ENCODE data around the gene ANO6. TPM values are rescaled to one million over a fixed set of nuclear protein-coding genes. Genes with fewer than 3 reads are reported as not detected.

Gene ANO6
- polyA plus RNA-seq, 1 donor (not counting 4 experiments of a cell fraction or from before 2014, with no cell fraction given), result 64.3 TPM

DNA sequence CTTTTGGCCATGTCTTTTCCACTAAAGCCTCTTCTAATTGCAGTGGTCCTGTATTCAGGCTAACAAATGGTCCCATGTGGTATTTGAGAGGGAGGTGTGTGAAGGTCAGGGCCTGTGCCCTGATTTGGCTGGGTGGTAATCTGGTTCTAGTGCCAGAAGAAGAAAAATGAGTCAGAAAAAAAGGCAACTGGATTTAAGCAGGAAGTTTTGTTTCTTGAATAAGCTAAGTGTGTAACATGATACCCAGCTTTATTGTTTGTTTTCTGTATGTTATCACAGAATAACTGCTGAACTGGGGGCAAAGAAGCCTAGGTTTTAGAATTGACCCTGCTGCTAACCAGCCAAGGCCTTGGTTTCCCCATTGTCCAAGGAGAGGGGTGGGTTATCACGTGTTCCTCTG lies 134.0 kb downstream of the ANO6 start:
- H3K27me3 ChIP-seq (ENCODE audit: control insufficient read depth, extremely low read depth, insufficient read depth, low read length), result no peaks in the 10 kb centered on the region
- dilution Hi-C loops (cut with MboI; ENCODE audit: extremely low pct_ligation_motif_present, low sequenced_read_pairs), result no loop called here
- DNase-seq (ENCODE audit: low read depth, low spot score), result no peak

DNA sequence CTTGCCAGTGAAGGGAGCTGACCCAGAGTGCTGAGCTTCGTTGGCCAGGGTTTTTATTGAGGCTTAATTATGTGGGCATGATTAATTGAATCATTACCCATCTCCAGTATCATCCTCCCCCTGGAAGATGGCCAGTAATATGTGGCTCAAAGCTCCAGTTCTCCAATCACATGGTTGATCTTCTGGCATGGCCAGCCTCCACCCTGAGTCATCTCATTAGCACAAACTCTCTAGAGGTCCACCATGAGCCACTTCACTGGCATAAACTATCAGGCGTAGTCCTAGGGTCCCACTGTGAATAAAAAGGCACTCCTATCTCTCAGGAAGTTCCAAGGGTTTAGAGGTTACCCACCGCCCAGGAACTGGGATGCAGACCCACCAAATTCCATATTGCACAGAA lies 135.0 kb downstream of the ANO6 start:
- Histone ChIP-seq H3K9me1 (ENCODE audit: control insufficient read depth, extremely low read depth, insufficient read depth, low read length) (peaks cover 2% of the 10 kb centered on the region), H3K9me3 (ENCODE audit: control insufficient read depth, low read depth, low read length) (no peaks in the 10 kb centered on the region), H3K4me3 (ENCODE audit: control insufficient read depth in 2 of 3, extremely low read depth in 1 of 3, insufficient read depth in 2 of 3, low read depth in 1 of 3, low read length in 3 of 3) (no peak overlapping the region), H3K9ac (ENCODE audit: control insufficient read depth, extremely low read depth, insufficient read depth, low read length) (no peak overlapping the region), H2AFZ (ENCODE audit: control insufficient read depth, low read length) (no peak overlapping the region), H3K27ac (ENCODE audit: control insufficient read depth, insufficient read depth, low read length) (no peak overlapping the region), H3K4me2 (ENCODE audit: control insufficient read depth, extremely low read depth, insufficient read depth, low read depth, low read length) (no peak overlapping the region), H3K36me3 (ENCODE audit: control insufficient read depth in 2 of 2, extremely low read depth in 1 of 2, insufficient read depth in 2 of 2, low read length in 2 of 2) (peaks cover 31 to 39% of the 10 kb centered on the region in 2 experiments), H3K27me3 (ENCODE audit: control insufficient read depth, extremely low read depth, insufficient read depth, low read length) (no peaks in the 10 kb centered on the region), H3K4me1 (ENCODE audit: control insufficient read depth, extremely low read depth, insufficient read depth, low read length) (peaks cover 4% of the 10 kb centered on the region), H4K20me1 (ENCODE audit: control insufficient read depth, extremely low read depth, insufficient read depth, low read length) (no peaks in the 10 kb centered on the region), H3K79me2 (ENCODE audit: control insufficient read depth, insufficient read depth, low read length) (no peaks in the 10 kb centered on the region)
- TF ChIP-seq, protein P1, sequence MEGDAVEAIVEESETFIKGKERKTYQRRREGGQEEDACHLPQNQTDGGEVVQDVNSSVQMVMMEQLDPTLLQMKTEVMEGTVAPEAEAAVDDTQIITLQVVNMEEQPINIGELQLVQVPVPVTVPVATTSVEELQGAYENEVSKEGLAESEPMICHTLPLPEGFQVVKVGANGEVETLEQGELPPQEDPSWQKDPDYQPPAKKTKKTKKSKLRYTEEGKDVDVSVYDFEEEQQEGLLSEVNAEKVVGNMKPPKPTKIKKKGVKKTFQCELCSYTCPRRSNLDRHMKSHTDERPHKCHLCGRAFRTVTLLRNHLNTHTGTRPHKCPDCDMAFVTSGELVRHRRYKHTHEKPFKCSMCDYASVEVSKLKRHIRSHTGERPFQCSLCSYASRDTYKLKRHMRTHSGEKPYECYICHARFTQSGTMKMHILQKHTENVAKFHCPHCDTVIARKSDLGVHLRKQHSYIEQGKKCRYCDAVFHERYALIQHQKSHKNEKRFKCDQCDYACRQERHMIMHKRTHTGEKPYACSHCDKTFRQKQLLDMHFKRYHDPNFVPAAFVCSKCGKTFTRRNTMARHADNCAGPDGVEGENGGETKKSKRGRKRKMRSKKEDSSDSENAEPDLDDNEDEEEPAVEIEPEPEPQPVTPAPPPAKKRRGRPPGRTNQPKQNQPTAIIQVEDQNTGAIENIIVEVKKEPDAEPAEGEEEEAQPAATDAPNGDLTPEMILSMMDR (optimal IDR thresholded peaks at IDR 0.05 in 1 of 3, IDR thresholded peaks at IDR 0.05 in 1 of 3, conservative IDR thresholded peaks at IDR 0.05 in 1 of 3; ENCODE audit: extremely low read depth in 1 of 3, insufficient read depth in 2 of 3, low read length in 3 of 3), result no peak
- no peak for TF ChIP-seq EZH2 (IDR thresholded peaks at IDR 0.05; ENCODE audit: low read length)
- no peak for DNase-seq (ENCODE audit: low read depth, low spot score)
- dilution Hi-C loops (cut with MboI; ENCODE audit: extremely low pct_ligation_motif_present, low sequenced_read_pairs), result no loop called here
- FAIRE-seq, result no peak

More for the DNA sequence above, 134.0 kb downstream of the ANO6 start:
- no peak overlapping the region for H3K27ac ChIP-seq (ENCODE audit: control insufficient read depth, insufficient read depth, low read length)
- H3K79me2 ChIP-seq (ENCODE audit: control insufficient read depth, insufficient read depth, low read length), result peaks cover 2% of the 10 kb centered on the region
- H3K36me3 ChIP-seq (ENCODE audit: control insufficient read depth in 2 of 2, extremely low read depth in 1 of 2, insufficient read depth in 2 of 2, low read length in 2 of 2), result peaks cover 26 to 36% of the 10 kb centered on the region in 2 experiments
- TF ChIP-seq EZH2 (IDR thresholded peaks at IDR 0.05; ENCODE audit: low read length), result no peak
- TF ChIP-seq, protein P1 (optimal IDR thresholded peaks at IDR 0.05 in 1 of 3, IDR thresholded peaks at IDR 0.05 in 1 of 3, conservative IDR thresholded peaks at IDR 0.05 in 1 of 3; ENCODE audit: extremely low read depth in 1 of 3, insufficient read depth in 2 of 3, low read length in 3 of 3), result no peak
- H3K4me1 ChIP-seq (ENCODE audit: control insufficient read depth, extremely low read depth, insufficient read depth, low read length), result no peaks in the 10 kb centered on the region
- H3K9ac ChIP-seq (ENCODE audit: control insufficient read depth, extremely low read depth, insufficient read depth, low read length), result no peak overlapping the region
- no peak overlapping the region for H3K4me3 ChIP-seq (ENCODE audit: control insufficient read depth in 2 of 3, extremely low read depth in 1 of 3, insufficient read depth in 2 of 3, low read depth in 1 of 3, low read length in 3 of 3)
- H3K9me3 ChIP-seq (ENCODE audit: control insufficient read depth, low read depth, low read length), result no peaks in the 10 kb centered on the region
- no peak for FAIRE-seq
- H3K4me2 ChIP-seq (ENCODE audit: control insufficient read depth, extremely low read depth, insufficient read depth, low read depth, low read length), result no peak overlapping the region
- H4K20me1 ChIP-seq (ENCODE audit: control insufficient read depth, extremely low read depth, insufficient read depth, low read length), result no peaks in the 10 kb centered on the region
- no peaks in the 10 kb centered on the region for H3K9me1 ChIP-seq (ENCODE audit: control insufficient read depth, extremely low read depth, insufficient read depth, low read length)
- no peak overlapping the region for H2AFZ ChIP-seq (ENCODE audit: control insufficient read depth, low read length)

Measured in keratinocyte (primary cell).